NT2/D1 (cell line): ENCODE measurements around the gene PNPLA6.

Source experiments
- YY1 ChIP-seq: IDR thresholded peaks from 2 replicates; pipeline ENCODE4 v1.6.1; 2011; ENCODE audit not compliant: insufficient read length, insufficient read depth
- ZNF274 ChIP-seq: IDR thresholded peaks from 2 replicates; pipeline ENCODE4 v1.6.1; 2011; ENCODE audit warnings: mild to moderate bottlenecking, low read depth, low read length

GRCh38 chr19:7489609-7490044 is 45.9 kb upstream of the PNPLA6 start:
- TF ChIP-seq ZNF274 (no peak), YY1 (no peak)
